Measurements from ENCODE around the gene RBFA.

RBFA gene

GRCh38 chr18:80034068-80034851 is at the start of gene RBFA (continued):
- TF ChIP-seq ZNF148 (tag by site-specific recombination; IDR thresholded peaks at IDR 0.05; ENCODE audit: borderline replicate concordance) (no peak), PRDM4 (tag by site-specific recombination; IDR thresholded peaks at IDR 0.05) (no peak), ZNF184 (tag by site-specific recombination; IDR thresholded peaks at IDR 0.05) (no peak), ZNF548 (tag by site-specific recombination; IDR thresholded peaks at IDR 0.05) (no peak), OSR2 (tag by site-specific recombination; IDR thresholded peaks at IDR 0.05) (no peak), ZNF658 (tag by site-specific recombination; IDR thresholded peaks at IDR 0.05) (no peak), BCL6B (tag by site-specific recombination; IDR thresholded peaks at IDR 0.05) (no peak), ZNF366 (tag by site-specific recombination; conservative IDR thresholded peaks at IDR 0.05) (no peak), ZNF518A (tag by site-specific recombination; conservative IDR thresholded peaks at IDR 0.05; ENCODE audit: low read depth) (no peak), ZNF394 (tag by site-specific recombination; IDR thresholded peaks at IDR 0.05; ENCODE audit: borderline replicate concordance) (peak; percentile 31; the same call in 1 of the 2 replicates), ZNF792 (tag by site-specific recombination; IDR thresholded peaks at IDR 0.05) (no peak), OVOL3 (tag by site-specific recombination; IDR thresholded peaks at IDR 0.05) (peak; percentile 34; the same call in 1 of the 2 replicates), ZNF350 (tag by site-specific recombination; IDR thresholded peaks at IDR 0.05) (no peak), ZSCAN23 (tag by site-specific recombination; IDR thresholded peaks at IDR 0.05) (no peak), ZNF354C (tag by site-specific recombination; IDR thresholded peaks at IDR 0.05; ENCODE audit: borderline replicate concordance, low read depth) (no peak), SP7 (tag by site-specific recombination; IDR thresholded peaks at IDR 0.05) (peak; percentile 69; the same call in 1 of the 2 replicates), ZBTB10 (tag by site-specific recombination; IDR thresholded peaks at IDR 0.05) (peak; percentile 60; the same call in 1 of the 2 replicates), SETDB1 (IDR thresholded peaks at IDR 0.05; ENCODE audit: insufficient read length, low read length) (no peak)
- TF ChIP-seq, protein P1, sequence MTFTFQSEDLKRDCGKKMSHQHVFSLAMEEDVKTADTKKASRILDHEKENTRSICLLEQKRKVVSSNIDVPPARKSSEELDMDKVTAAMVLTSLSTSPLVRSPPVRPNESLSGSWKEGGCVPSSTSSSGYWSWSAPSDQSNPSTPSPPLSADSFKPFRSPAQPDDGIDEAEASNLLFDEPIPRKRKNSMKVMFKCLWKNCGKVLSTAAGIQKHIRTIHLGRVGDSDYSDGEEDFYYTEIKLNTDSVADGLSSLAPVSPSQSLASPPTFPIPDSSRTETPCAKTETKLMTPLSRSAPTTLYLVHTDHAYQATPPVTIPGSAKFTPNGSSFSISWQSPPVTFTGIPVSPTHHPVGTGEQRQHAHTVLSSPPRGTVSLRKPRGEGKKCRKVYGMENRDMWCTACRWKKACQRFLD (tag by site-specific recombination; IDR thresholded peaks at IDR 0.05), result no peak
- TF ChIP-seq, protein P2, sequence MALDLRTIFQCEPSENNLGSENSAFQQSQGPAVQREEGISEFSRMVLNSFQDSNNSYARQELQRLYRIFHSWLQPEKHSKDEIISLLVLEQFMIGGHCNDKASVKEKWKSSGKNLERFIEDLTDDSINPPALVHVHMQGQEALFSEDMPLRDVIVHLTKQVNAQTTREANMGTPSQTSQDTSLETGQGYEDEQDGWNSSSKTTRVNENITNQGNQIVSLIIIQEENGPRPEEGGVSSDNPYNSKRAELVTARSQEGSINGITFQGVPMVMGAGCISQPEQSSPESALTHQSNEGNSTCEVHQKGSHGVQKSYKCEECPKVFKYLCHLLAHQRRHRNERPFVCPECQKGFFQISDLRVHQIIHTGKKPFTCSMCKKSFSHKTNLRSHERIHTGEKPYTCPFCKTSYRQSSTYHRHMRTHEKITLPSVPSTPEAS (tag by site-specific recombination; IDR thresholded peaks at IDR 0.05), result no peak
